ENCODE measurements around the gene VENTX. TPM values are rescaled to one million over a fixed set of nuclear protein-coding genes. Genes with fewer than 3 reads are reported as not detected.

VENTX gene
- total RNA-seq, 4 donors from 2014 or later: 0.13 to 1.3 (median 0.34) TPM

GRCh38 chr10:133190225-133190624 lies 47.4 kb upstream of the VENTX start:
- H3K27ac ChIP-seq: no peak overlapping the region
- intact Hi-C loops (cut with DNase I; ENCODE audit: low total_unique reads) (no loop called here), in situ Hi-C loops (cut with MboI; ENCODE audit: low sequenced_read_pairs in 4 of 4) (no loop called here)
- no peaks in the 10 kb centered on the region for H3K36me3 ChIP-seq
- H3K4me1 ChIP-seq: no peaks in the 10 kb centered on the region
- H3K27me3 ChIP-seq: peaks cover 14 to 22% (median 18%) of the 10 kb centered on the region in 3 donors
- DNase-seq: no peak
- no peak overlapping the region for H3K4me3 ChIP-seq
- TF ChIP-seq, protein P1, sequence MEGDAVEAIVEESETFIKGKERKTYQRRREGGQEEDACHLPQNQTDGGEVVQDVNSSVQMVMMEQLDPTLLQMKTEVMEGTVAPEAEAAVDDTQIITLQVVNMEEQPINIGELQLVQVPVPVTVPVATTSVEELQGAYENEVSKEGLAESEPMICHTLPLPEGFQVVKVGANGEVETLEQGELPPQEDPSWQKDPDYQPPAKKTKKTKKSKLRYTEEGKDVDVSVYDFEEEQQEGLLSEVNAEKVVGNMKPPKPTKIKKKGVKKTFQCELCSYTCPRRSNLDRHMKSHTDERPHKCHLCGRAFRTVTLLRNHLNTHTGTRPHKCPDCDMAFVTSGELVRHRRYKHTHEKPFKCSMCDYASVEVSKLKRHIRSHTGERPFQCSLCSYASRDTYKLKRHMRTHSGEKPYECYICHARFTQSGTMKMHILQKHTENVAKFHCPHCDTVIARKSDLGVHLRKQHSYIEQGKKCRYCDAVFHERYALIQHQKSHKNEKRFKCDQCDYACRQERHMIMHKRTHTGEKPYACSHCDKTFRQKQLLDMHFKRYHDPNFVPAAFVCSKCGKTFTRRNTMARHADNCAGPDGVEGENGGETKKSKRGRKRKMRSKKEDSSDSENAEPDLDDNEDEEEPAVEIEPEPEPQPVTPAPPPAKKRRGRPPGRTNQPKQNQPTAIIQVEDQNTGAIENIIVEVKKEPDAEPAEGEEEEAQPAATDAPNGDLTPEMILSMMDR (IDR thresholded peaks at IDR 0.05 in 4 of 5, conservative IDR thresholded peaks at IDR 0.05 in 1 of 5): no peak
- no peak for TF ChIP-seq POLR2A (IDR thresholded peaks at IDR 0.05)
- H3K9me3 ChIP-seq: no peaks in the 10 kb centered on the region
- ATAC-seq: no peak

GRCh38 chr10:133191651-133192050 lies 46.0 kb upstream of the VENTX start:
- Histone ChIP-seq H3K36me3 (no peaks in the 10 kb centered on the region), H3K27ac (no peak overlapping the region), H3K9me3 (no peaks in the 10 kb centered on the region), H3K4me1 (no peaks in the 10 kb centered on the region), H3K27me3 (peaks cover 10 to 16% (median 14%) of the 10 kb centered on the region in 3 donors), H3K4me3 (no peak overlapping the region)
- no peak for TF ChIP-seq POLR2A (IDR thresholded peaks at IDR 0.05)
- TF ChIP-seq, protein P1 (IDR thresholded peaks at IDR 0.05 in 4 of 5, conservative IDR thresholded peaks at IDR 0.05 in 1 of 5): no peak
- ATAC-seq: no peak
- in situ Hi-C loops (cut with MboI; ENCODE audit: low sequenced_read_pairs in 4 of 4) (no loop called here), intact Hi-C loops (cut with DNase I; ENCODE audit: low total_unique reads) (no loop called here)
- DNase-seq: no peak

- Histone ChIP-seq H3K27me3 (peaks cover 3 to 6% (median 4%) of the 10 kb centered on the region in 3 donors), H3K4me1 (no peaks in the 10 kb centered on the region), H3K9me3 (no peaks in the 10 kb centered on the region), H3K36me3 (no peaks in the 10 kb centered on the region), H3K4me3 (no peak overlapping the region), H3K27ac (no peak overlapping the region)
- DNase-seq (no peak), ATAC-seq (no peak)
- in situ Hi-C loops (cut with MboI; ENCODE audit: low sequenced_read_pairs in 4 of 4) (no loop called here), intact Hi-C loops (cut with DNase I; ENCODE audit: low total_unique reads) (no loop called here)
- no peak for TF ChIP-seq POLR2A (IDR thresholded peaks at IDR 0.05)
- TF ChIP-seq, protein P1 (IDR thresholded peaks at IDR 0.05 in 4 of 5, conservative IDR thresholded peaks at IDR 0.05 in 1 of 5): no peak
These were observed 43.5 kb upstream of the VENTX start for GRCh38 chr10:133194151-133194550.

- Histone ChIP-seq H3K4me3 (no peak overlapping the region), H3K27ac (no peak overlapping the region), H3K27me3 (peaks cover 0 to 3% (median 3%) of the 10 kb centered on the region in 3 donors), H3K36me3 (no peaks in the 10 kb centered on the region), H3K9me3 (no peaks in the 10 kb centered on the region), H3K4me1 (no peaks in the 10 kb centered on the region)
- DNase-seq (no peak), ATAC-seq (no peak)
- intact Hi-C loops (cut with DNase I; ENCODE audit: low total_unique reads) (no loop called here), in situ Hi-C loops (cut with MboI; ENCODE audit: low sequenced_read_pairs in 4 of 4) (no loop called here)
- TF ChIP-seq, protein P1 (IDR thresholded peaks at IDR 0.05 in 4 of 5, conservative IDR thresholded peaks at IDR 0.05 in 1 of 5): no peak
- TF ChIP-seq POLR2A (IDR thresholded peaks at IDR 0.05): no peak
These were observed 42.6 kb upstream of the VENTX start for GRCh38 chr10:133195096-133195495.

- intact Hi-C loops (cut with DNase I; ENCODE audit: low total_unique reads): no loop called here
- TF ChIP-seq, protein P1 (IDR thresholded peaks at IDR 0.05 in 4 of 5, conservative IDR thresholded peaks at IDR 0.05 in 1 of 5): no peak
- TF ChIP-seq POLR2A (IDR thresholded peaks at IDR 0.05): no peak
- DNase-seq (no peak), ATAC-seq (no peak)
- no peaks in the 10 kb centered on the region for H3K36me3 ChIP-seq
- H3K4me1 ChIP-seq: no peaks in the 10 kb centered on the region
- H3K9me3 ChIP-seq: no peaks in the 10 kb centered on the region
- H3K27ac ChIP-seq: no peak overlapping the region
- H3K4me3 ChIP-seq: no peak overlapping the region
- in situ Hi-C loops (cut with MboI; ENCODE audit: low sequenced_read_pairs in 4 of 4): no loop called here
- H3K27me3 ChIP-seq: peaks cover 0 to 5% (median 3%) of the 10 kb centered on the region in 3 donors
These were observed 42.0 kb upstream of the VENTX start for GRCh38 chr10:133195611-133196010.

Data from gastrocnemius medialis (tissue), 4 donors.